Measurements from ENCODE around the gene CYB561D1. TPM values are rescaled to one million over a fixed set of nuclear protein-coding genes. Genes with fewer than 3 reads are reported as not detected.

CYB561D1 gene
- total RNA-seq, 1 donor from 2014 or later, result 11.1 TPM

- H3K27me3 Mint-ChIP-seq, result peaks cover 25% of the 10 kb centered on the region
- no peaks in the 10 kb centered on the region for H3K9me3 Mint-ChIP-seq (ENCODE audit: low read depth)
- no peak overlapping the region for H3K4me3 Mint-ChIP-seq (ENCODE audit: low read depth)
- no peak for TF ChIP-seq CTCF (IDR thresholded peaks at IDR 0.05; ENCODE audit: unreplicated experiment)
- no peak overlapping the region for H3K27ac Mint-ChIP-seq
- no peaks in the 10 kb centered on the region for H3K36me3 Mint-ChIP-seq (ENCODE audit: insufficient read depth)
- peaks cover 14% of the 10 kb centered on the region for H3K4me1 Mint-ChIP-seq (ENCODE audit: low read depth)
- DNase-seq (ENCODE audit: low spot score, unreplicated experiment), result no peak
Observed at GRCh38 chr1:109517337-109517736, 23.4 kb downstream of the CYB561D1 start.

GRCh38 chr1:109521002-109521951 is 27.4 kb downstream of the CYB561D1 start:
- Mint-ChIP-seq H3K27me3 (peaks cover 27% of the 10 kb centered on the region), H3K4me3 (ENCODE audit: low read depth) (no peak overlapping the region), H3K4me1 (ENCODE audit: low read depth) (peaks cover 10% of the 10 kb centered on the region), H3K9me3 (ENCODE audit: low read depth) (no peaks in the 10 kb centered on the region), H3K36me3 (ENCODE audit: insufficient read depth) (no peaks in the 10 kb centered on the region), H3K27ac (no peak overlapping the region)
- no peak for TF ChIP-seq CTCF (IDR thresholded peaks at IDR 0.05; ENCODE audit: unreplicated experiment)
- DNase-seq (ENCODE audit: low spot score, unreplicated experiment), result no peak

DNA sequence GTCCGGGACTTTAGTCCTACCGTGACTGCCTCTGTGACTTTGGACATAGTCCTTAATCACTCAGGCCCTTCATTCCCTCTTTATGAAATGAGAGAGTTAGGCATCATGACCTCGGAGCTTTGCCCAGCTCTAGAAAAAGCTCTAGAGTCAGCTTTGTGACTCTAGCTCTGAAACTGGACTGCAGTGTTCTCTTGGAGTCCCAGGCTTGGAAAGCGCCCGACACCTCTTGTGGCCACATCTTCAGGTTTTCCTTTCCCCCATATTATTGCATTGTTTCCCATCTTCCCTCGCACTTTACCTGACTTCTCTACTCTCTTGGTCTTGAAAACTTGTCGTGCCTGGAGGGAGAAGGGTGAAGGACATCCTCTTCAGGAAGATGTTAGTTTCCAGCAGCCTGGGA is 28.1 kb downstream of the CYB561D1 start:
- H3K4me1 Mint-ChIP-seq (ENCODE audit: low read depth), result peaks cover 10% of the 10 kb centered on the region
- H3K4me3 Mint-ChIP-seq (ENCODE audit: low read depth), result no peak overlapping the region
- DNase-seq (ENCODE audit: low spot score, unreplicated experiment), result no peak
- H3K9me3 Mint-ChIP-seq (ENCODE audit: low read depth), result no peaks in the 10 kb centered on the region
- no peak overlapping the region for H3K27ac Mint-ChIP-seq
- no peak for TF ChIP-seq CTCF (IDR thresholded peaks at IDR 0.05; ENCODE audit: unreplicated experiment)
- no peaks in the 10 kb centered on the region for H3K36me3 Mint-ChIP-seq (ENCODE audit: insufficient read depth)
- H3K27me3 Mint-ChIP-seq, result peaks cover 33% of the 10 kb centered on the region

GRCh38 chr1:109523706-109524105 is 29.8 kb downstream of the CYB561D1 start:
- H3K27ac Mint-ChIP-seq, result no peak overlapping the region
- no peak overlapping the region for H3K4me3 Mint-ChIP-seq (ENCODE audit: low read depth)
- H3K9me3 Mint-ChIP-seq (ENCODE audit: low read depth), result no peaks in the 10 kb centered on the region
- H3K27me3 Mint-ChIP-seq, result peaks cover 44% of the 10 kb centered on the region
- no peak for DNase-seq (ENCODE audit: low spot score, unreplicated experiment)
- no peaks in the 10 kb centered on the region for H3K36me3 Mint-ChIP-seq (ENCODE audit: insufficient read depth)
- peaks cover 10% of the 10 kb centered on the region for H3K4me1 Mint-ChIP-seq (ENCODE audit: low read depth)
- TF ChIP-seq CTCF (IDR thresholded peaks at IDR 0.05; ENCODE audit: unreplicated experiment), result no peak

DNA sequence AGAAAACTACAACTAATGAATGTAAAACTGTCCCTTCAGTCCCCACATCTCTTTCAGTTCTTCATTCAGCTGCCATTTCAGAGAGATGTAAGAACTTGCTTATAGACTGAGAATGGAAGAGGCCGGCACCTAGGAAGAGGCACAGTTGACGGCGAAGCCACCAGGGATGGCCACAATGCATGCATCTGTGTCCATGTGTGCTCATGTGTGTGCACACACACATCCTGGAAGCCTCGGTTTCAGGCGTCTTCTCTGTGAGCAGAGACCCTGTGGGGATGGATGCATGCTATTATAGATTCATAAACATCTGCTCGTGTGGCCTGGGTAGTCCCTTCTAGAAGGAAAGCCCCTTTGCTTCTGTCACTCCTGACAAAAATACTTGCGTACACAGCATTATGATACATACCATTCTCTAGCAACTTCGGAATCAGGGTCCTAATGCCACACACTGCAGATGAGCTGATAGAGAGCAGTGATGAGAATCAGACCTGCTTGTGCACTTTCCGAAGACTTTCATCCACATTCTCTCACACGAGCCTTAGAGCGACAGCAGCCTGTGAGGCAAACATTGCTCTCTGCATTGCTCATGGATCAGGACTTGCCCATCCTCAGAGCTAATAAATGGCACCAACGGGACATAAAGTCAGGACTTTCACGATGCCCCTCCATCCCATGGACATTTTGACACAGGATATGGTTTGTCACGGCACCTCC is 33.4 kb downstream of the CYB561D1 start:
- H3K9me3 Mint-ChIP-seq (ENCODE audit: low read depth), result no peaks in the 10 kb centered on the region
- no peak overlapping the region for H3K27ac Mint-ChIP-seq
- peaks cover 38% of the 10 kb centered on the region for H3K27me3 Mint-ChIP-seq
- H3K4me1 Mint-ChIP-seq (ENCODE audit: low read depth), result peaks cover 4% of the 10 kb centered on the region
- TF ChIP-seq CTCF (IDR thresholded peaks at IDR 0.05; ENCODE audit: unreplicated experiment), result no peak
- no peak overlapping the region for H3K4me3 Mint-ChIP-seq (ENCODE audit: low read depth)
- DNase-seq (ENCODE audit: low spot score, unreplicated experiment), result no peak
- no peaks in the 10 kb centered on the region for H3K36me3 Mint-ChIP-seq (ENCODE audit: insufficient read depth)

Data from progenitor cell of endocrine pancreas (in vitro differentiated cells).